Stimulated activated CD8-positive, alpha-beta memory T cell treated with anti-CD3 and anti-CD28 coated beads, Interleukin-15, amount 100 ng/mL, for 4 hours (primary cell): Measurements from ENCODE around the gene ZNF687.
A peak's percentile ranks its signal among the peaks of the same experiment; 100 is the strongest.

Experiments
- DNase-seq, 2 donors: peaks; one replicate each; pipeline ENCODE4 v3.0.0-alpha.2; 2020; ENCODE audit warnings: low read depth in 2 of 2

Gene ZNF687

DNA sequence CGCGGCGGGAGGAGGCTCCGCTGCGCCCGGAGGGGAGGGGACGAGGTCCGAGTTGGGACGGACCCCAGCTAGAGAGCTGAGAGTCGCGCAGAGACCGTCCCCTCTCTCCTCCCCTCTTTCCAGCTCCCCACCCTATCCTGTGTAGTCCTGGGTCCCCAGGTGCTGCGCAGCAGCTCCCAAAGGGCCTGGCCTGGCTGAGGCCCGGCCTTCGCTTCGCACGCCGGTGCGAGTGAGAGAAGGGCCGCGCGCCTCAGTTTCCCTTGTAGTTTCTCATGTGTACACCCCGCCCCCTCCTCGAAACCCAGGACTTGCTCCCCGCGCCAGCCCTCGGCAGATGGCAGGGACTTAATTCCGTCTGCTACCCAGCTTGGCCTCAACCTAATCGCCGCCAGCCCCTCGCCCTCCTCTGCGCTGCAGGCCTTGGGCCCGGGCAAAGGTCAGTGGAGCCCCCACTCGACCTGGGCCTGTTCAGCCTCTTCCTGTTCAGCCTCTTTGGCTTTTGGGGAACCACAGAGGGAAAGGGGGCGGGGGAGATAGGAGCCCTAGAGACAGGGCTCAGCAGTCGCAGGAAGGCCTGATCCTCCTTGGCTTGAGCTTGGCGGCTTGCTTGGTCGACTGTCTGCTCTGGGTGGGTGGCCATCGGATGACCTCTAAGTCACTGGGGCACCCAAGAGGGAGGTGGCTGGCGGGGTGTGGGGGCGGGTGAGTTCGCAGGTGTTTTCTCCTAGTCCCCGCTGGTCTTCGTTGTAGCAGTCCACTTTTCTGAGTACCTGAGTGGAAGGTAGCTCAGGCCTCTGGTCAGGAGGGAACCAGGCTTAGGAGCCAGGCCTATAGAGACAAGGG lies 1.0 kb downstream of the ZNF687 start:
- DNase-seq: no peak

DNA sequence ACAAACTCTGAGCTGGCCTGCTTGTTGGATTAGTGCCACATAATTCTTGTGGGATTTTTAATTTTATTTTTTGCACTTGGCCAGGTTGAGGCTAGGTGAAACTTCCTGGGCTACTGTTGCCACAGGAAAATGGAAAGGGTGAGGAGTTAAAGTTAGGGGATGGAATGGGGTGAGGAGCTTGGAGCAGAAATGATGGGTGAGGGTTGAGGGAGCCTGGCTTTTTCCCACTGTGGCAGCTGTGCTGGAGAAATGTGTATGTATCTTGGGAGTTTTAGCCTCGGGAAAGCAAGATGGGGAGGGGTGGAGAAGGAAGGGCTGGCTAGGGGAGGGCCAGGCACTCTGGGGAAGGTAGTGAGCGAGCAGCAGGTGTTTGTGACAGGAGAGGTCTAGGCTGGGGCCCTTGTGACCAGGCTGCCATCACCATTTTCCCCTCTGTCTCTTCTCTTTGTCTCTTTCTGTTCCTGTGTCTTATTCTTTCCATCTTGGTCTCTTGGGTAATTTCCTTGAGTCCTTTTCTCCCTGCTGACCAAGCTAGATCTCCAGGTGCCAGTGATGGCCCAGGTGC lies 2.0 kb downstream of the ZNF687 start:
- no peak for DNase-seq

DNA sequence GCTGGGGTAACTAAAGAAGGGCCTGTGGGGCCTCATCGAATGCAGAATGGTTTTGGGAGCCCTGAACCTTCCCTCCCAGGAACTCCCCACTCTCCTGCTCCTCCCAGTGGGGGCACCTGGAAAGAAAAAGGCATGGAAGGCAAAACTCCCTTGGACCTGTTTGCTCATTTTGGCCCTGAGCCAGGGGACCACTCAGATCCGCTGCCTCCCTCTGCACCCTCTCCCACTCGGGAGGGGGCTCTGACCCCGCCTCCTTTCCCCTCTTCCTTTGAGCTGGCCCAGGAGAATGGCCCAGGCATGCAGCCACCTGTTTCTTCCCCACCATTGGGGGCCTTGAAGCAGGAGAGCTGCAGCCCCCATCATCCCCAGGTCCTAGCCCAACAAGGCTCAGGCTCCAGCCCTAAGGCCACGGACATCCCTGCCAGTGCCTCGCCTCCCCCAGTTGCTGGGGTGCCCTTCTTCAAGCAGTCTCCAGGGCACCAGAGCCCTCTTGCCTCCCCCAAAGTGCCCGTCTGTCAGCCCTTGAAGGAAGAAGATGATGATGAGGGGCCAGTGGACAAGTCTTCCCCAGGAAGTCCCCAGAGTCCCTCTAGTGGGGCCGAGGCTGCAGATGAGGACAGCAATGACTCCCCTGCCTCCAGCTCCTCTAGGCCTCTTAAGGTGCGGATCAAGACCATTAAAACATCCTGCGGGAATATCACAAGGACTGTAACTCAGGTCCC lies 4.7 kb downstream of the ZNF687 start:
- no peak for DNase-seq

DNA sequence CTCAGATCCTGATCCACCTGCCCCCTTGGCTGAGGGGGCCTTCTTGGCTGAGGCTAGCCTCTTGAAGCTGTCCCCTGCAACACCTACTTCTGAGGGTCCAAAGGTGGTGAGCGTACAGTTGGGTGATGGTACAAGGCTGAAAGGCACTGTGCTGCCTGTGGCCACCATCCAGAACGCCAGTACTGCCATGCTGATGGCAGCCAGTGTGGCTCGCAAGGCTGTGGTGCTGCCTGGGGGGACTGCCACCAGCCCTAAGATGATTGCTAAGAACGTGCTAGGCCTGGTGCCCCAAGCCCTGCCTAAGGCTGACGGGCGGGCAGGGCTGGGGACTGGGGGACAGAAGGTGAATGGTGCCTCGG lies 5.2 kb downstream of the ZNF687 start:
- DNase-seq: no peak

DNA sequence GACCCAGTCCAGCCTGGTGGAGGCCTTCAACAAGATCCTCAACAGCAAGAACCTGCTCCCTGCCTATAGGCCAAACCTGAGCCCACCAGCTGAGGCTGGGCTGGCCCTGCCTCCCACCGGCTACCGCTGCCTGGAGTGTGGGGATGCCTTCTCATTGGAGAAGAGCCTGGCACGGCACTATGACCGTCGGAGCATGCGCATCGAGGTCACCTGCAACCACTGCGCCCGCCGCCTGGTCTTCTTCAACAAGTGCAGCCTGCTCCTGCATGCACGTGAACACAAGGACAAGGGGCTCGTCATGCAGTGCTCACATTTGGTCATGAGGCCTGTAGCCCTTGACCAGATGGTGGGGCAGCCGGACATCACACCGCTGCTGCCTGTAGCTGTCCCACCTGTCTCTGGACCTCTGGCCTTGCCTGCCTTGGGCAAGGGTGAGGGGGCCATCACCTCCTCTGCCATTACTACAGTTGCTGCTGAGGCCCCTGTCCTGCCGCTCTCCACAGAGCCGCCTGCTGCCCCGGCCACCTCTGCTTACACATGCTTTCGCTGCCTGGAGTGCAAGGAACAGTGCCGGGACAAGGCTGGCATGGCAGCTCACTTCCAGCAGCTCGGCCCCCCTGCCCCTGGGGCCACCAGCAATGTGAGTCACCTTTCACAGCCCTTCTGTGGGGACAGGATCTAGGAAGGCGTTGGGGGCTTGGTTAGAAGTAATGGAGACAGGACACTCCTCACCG lies 5.8 kb downstream of the ZNF687 start:
- DNase-seq: no peak

DNA sequence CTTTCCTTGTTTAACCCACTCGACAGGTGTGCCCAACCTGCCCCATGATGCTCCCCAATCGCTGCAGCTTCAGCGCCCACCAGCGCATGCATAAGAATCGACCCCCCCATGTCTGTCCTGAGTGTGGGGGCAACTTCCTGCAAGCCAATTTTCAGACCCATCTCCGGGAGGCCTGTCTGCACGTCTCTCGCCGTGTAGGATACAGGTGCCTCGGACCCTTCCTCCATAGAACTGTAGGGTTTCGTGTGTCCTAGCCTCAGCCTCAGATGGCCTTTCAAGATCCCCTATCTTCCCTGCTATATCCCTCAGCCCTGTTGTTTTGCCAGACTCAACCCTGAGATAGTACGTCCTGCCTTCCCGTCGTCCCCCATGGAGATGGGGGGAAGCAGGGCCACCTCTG lies 6.4 kb downstream of the ZNF687 start:
- no peak for DNase-seq

DNA sequence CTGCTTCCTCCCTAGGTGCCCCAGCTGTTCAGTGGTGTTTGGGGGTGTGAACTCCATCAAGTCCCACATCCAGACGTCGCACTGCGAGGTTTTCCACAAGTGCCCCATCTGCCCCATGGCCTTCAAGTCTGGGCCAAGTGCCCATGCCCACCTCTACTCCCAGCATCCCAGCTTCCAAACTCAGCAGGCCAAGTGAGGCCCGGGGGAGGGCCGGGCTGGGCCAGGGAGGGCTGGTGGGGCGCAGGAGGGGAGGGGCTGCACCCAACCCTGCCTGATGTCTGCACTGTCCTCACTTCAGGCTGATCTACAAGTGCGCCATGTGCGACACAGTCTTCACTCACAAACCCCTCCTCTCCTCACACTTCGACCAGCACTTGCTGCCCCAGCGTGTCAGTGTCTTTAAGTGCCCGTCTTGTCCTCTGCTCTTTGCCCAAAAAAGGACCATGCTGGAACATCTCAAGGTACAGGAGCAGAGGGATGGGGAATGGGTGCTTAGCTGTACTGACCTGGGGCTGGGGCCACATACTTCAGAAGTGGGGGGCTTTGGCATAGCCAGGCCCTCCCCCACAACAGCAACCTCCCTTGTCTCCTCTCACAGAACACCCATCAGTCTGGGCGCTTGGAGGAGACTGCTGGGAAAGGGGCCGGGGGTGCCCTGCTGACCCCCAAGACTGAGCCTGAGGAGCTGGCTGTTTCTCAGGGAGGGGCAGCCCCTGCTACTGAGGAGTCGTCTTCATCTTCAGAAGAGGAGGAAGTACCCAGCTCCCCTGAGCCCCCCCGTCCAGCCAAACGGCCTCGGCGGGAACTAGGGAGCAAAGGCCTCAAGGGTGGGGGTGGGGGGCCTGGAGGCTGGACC lies 7.2 kb downstream of the ZNF687 start:
- no peak for DNase-seq

DNA sequence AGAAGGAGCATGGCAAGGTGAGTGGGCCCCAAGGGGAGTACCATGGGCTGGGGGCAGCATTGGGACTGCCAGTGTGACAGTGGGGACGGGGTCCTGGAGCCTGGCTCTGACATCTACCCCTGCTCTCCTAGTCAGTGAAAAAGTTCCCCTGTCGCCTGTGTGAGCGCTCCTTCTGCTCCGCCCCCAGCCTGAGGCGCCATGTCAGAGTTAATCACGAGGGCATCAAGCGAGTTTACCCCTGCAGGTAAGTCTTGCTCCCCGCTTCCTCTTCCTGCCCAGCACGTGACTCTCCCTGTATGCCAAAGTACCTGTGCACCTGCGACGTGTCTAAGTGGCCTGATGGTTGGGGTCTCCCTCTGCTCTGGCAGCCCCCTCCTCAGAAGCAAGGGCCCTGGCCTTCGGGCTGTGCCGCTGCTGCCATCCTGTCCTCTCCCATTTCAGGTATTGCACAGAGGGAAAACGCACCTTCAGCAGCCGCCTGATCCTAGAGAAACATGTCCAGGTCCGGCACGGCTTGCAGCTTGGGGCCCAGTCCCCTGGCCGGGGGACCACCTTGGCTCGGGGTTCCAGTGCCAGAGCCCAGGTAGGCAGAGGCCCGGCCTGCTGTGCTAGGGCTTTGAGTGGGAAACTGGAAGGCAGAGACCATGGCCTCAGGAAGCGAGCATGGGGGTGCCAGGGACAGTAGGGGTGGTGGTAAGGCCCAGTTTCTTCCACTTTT lies 8.1 kb downstream of the ZNF687 start:
- DNase-seq: no peak

DNA sequence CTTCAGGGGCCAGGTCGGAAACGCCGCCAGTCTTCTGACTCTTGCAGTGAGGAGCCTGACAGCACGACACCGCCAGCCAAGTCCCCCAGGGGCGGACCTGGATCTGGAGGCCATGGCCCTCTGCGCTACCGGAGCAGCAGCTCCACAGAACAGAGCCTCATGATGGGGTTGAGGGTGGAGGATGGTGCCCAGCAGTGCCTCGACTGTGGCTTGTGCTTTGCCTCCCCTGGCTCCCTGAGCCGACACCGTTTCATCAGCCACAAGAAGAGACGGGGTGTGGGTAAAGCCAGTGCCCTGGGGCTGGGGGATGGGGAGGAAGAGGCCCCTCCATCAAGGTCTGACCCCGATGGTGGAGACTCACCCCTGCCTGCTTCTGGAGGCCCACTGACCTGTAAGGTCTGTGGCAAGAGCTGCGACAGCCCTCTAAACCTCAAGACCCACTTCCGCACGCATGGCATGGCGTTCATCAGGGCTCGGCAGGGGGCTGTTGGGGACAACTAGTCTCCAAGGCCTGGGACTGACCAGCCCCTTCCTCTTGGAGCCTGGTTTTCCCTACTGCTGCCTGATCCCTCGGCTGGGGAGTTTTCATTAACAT lies 8.7 kb downstream of the ZNF687 start:
- DNase-seq: no peak

DNA sequence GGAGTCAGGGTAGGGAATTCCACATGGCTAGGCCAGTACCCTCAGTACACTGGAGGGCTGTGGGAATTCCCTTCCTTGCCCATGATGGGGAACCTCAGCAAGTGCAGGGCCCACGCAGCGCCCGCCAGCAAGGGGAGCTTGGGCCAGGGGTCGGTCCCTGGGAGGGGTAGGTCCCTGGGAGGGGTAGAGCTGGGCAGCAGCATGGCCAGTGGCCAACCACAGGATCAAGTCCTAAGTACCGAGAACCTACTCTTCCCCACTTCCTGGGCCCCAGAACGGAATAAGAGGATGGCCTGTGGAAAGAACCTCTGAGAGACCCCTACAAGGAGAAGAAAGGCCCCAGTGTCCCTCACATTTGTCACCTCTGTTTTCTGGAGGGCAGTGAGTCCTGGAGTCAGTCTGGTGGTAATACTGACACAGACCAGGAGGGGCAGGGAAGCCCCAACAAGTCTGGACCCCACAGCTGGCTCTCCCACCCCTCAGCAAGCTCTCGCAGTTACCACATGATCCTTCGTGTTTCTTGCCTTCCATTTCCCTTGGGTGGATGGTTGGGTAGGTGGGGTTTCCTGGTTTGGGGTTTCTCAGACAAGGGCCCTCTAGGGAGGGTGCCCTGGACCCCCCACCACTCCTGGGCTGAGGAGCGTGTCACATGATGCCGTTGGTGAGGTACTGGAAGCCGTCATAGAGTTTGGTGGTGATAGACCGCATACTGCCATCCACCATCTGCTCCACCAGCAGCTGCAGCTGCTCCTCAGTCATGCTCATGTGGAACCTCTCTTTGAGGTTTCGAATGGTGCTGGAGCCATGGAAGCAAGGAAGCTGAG lies 10.3 kb downstream of the ZNF687 start:
- DNase-seq: no peak

DNA sequence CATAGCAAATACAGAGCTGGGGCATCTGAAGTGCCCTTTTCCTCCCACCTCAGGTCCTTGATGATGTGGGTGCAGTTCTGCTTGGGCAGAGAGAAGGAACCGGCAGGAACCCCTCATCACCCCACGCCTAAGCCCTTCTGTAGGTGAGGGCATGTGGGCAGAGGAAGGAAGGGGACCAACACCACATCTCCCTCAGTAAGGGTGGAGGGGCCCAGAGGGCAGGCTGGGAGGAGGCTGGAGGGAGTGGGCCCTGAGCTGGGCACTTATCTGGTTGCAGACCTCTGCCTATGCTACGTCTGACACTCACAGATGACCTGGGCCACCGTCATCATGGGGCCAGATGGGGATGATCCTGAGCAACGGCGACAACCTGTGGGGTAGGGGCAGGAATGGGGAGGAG lies 11.0 kb downstream of the ZNF687 start:
- no peak for DNase-seq

DNA sequence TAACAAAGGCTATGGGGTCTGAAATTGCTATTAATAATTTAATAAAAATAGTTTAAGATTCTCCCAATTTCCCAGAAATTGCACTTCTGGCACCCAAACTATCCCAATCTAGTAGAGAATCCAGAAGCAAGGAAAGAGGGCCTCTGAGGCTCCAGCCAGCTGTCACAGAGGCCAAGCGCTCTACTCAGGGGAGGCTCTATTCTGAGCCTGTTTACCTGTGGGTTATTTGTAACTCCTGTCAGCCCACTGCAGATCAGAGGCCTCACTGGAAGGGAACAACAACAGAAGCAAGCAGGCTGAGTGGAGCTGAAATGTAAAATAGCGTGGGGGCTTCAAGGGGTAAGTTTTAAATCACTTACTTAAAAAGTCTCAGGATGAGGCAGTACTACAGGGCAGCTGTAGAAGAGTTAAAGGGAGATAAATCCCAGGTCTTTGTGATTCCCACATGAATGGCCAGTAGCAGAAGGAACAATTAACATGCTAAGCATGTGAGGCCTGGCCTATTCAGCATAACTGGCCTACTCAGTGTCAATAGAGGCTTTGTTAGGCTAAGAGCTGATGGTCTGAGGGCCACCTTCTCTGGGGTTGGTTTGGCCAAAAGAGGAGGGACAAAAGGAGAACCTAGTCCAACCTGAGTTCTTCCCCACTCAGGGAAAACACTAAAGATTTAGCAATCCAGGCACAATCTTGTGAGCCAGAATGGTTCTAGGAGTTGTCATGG lies 12.8 kb downstream of the ZNF687 start:
- DNase-seq: no peak

DNA sequence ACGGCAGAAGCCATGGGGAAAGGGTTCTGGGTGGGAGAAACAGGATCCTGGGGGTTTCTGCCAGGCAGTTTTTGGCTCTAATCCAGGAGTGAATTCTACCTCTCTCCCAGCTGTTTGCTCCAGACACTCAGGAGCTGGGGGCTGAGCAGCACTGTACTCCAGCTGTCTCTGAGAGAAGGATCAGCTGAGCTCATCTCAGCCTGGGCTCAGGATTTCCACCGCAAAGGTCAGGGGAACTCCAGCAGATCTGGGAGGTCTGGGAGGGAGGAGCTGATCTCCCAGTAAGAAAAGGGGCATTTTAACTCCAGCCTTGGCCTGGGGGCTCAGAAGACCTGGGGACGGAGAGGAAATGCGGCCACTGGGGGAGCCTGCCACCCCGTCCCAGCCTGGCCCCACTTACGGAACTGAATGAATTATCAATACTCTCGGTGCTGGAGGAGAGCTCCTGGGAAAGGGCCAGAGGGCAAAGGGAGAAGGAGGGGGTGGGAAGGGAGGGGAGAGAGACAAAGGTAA lies 27.8 kb downstream of the ZNF687 start:
- DNase-seq: no peak

DNA sequence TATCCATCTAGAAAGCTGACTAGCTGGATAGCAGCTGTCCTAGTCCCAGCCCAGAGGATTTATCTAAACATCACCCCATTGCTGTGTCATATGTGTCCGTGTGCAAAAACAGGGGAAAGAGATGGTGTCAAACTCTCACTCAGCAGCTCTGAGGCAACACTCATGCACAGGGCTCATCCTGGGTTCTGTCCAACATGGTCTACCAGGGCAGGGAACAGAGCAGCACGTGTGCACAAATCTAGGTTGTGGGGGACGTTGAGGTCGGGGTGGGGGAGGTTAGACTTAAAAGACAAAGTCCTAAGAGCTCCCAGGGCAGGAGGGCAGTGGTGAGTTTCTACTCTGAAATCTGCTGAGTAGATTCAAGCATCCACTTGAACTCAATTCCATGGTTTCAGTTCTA lies 28.9 kb downstream of the ZNF687 start:
- no peak for DNase-seq

DNA sequence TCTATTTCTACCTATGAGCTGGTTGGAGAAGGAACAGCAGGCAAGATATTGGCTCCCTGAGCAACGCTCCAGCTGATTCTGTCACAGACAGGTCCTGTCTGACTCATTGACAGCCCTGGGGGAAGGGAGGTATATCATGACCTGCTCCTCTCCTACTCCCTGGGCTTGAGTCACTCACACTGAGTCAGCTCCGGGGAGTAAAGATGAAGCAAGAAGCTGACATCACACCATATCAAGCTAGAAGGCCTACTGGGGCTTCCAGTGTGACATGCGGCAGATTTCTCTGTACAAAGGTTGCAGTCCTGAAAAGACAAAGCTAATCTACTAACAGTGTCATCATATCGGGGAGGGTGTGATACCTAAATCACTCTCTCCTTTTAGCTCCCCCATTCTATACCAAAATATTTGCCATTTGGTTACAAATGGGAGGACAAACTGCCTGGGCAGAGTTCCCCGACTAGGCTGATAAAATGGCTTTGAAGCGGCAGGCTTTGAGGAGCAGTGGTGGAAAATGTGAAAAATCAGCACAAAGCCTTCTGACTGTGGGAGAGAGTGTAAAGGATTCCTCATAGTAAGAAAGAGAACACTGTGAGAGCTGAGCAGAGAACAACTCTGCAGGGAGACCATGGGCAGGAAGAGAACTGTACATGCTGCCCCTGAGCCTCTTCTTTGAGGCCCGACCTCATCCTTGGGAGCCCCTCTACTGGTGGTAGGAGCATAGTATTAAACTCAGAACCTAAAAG lies 29.7 kb downstream of the ZNF687 start:
- peak; percentile 56 to 85 for DNase-seq

DNA sequence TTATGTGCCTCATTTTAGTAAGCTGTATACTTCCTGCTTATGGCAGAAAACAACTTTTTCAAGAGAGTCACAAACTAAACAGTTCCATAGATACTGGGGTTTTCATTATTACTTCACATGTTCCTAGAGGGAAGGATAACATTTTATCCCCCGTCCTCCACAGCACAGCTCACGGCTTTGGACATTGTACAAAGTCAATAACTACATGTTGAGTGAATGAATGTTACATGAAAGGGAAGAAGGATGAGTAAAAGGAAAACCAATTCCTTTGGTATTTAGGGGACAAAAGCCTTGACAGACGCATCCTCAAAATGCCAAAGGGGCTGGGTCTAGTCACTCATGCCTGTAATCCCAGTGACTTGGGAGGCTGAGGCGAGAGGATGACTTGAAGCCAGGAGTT lies 30.3 kb downstream of the ZNF687 start:
- DNase-seq: no peak

DNA sequence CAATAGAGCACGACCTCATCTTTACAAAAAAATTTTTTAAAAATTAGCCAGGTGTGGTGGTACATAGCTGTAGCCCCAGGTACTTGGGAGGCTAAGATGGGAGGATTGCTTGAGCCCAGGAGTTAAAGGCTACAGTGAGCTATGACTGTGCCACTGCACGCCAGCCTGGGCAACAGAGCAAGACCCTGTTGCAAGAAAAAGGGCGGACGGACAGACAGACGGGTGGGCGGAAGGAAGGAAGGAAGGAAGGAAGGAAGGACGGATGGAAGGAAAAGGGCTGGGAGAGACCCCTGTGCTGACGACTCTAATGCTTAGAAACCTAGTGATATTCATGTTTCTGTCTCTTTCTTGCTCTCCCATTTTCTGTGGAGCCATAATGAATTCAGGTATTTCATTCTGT lies 30.7 kb downstream of the ZNF687 start:
- DNase-seq: no peak

DNA sequence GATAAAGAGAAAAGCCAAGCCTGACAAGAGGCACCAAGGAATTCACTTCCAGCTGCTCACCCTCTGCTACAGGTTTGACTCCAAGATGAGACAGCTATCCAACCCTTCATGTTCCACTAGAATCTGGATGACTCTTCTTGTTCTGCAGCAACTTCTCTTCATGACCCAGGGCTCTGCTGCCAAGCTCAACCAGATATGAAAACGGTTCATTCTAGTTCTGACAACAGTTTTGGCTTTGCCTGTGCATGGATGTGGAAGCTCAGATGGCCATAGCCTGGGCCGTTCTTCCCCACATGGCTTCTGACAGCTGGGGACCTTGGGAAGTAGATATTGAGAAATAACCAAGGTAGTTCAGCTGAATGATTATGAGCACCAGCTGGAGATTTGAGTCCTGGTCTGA lies 31.4 kb downstream of the ZNF687 start:
- DNase-seq: no peak
